ENCODE measurements around the gene EXOSC10.
"Not testable (repeated sequence)": the region's sequence is repeated elsewhere in the genome, so short reads cannot be mapped to it uniquely, and the experiment has no call there.

GRCh38 chr1:11083784-11084183 lies 15.9 kb downstream of the EXOSC10 start:
- TF ChIP-seq, protein P1, sequence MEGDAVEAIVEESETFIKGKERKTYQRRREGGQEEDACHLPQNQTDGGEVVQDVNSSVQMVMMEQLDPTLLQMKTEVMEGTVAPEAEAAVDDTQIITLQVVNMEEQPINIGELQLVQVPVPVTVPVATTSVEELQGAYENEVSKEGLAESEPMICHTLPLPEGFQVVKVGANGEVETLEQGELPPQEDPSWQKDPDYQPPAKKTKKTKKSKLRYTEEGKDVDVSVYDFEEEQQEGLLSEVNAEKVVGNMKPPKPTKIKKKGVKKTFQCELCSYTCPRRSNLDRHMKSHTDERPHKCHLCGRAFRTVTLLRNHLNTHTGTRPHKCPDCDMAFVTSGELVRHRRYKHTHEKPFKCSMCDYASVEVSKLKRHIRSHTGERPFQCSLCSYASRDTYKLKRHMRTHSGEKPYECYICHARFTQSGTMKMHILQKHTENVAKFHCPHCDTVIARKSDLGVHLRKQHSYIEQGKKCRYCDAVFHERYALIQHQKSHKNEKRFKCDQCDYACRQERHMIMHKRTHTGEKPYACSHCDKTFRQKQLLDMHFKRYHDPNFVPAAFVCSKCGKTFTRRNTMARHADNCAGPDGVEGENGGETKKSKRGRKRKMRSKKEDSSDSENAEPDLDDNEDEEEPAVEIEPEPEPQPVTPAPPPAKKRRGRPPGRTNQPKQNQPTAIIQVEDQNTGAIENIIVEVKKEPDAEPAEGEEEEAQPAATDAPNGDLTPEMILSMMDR (IDR thresholded peaks at IDR 0.05) = not testable (repeated sequence)
- not testable (repeated sequence) for TF ChIP-seq POLR2A (IDR thresholded peaks at IDR 0.05)

Data from body of pancreas (tissue), 4 donors.